Right atrium auricular region (tissue), 2 donors: ENCODE measurements around the gene SUGCT. TPM values are rescaled to one million over a fixed set of nuclear protein-coding genes. Genes with fewer than 3 reads are reported as not detected.

ENCODE experiments used
- DNase-seq: peaks from one replicate; pipeline ENCODE4 v3.0.0-alpha.2; 2019; ENCODE audit warnings: low spot score
- H3K27ac ChIP-seq, 2 donors: fragments of 200-600 bp; sonication (generic); 1 replicate in 1 of 2; 2 replicates in 1 of 2; pipeline ENCODE4 v1.5.1; 2016 to 2019
- H3K27me3 ChIP-seq, 2 donors: fragments of 200-600 bp; sonication (generic); one replicate each; pipeline versions ENCODE4 v1.5.1 to v1.6.0; 2017 to 2019
- H3K36me3 ChIP-seq: fragments of 200-600 bp; sonication (generic); one replicate; pipeline ENCODE4 v1.5.1; 2016
- H3K4me1 ChIP-seq, 2 donors: fragments of 200-600 bp; sonication (generic); one replicate each; pipeline versions ENCODE4 v1.5.1 to v1.6.0; 2017 to 2019
- H3K4me3 ChIP-seq, 2 donors: fragments of 200-600 bp; sonication (generic); 1 replicate in 1 of 2; 2 replicates in 1 of 2; pipeline ENCODE4 v1.5.1; 2017 to 2019; ENCODE audit warnings: mild to moderate bottlenecking in 1 of 2, moderate library complexity in 1 of 2
- H3K9me3 ChIP-seq, 2 donors: fragments of 200-600 bp; sonication (generic); one replicate each; pipeline ENCODE4 v1.5.1; 2019
- total RNA-seq, 2 donors: library from RNA; depleted of rRNA; stranded (reverse); fragments of >200 nt; gene quantifications; one replicate each; pipeline ENCODE4 v1.1.0, GENCODE V29; 2016
- TF ChIP-seq, protein P1 (sequence below), 2 donors: fragments of 200-600 bp; sonication (generic); IDR thresholded peaks; one replicate each; pipeline ENCODE4 v1.5.1; 2019; ENCODE audit warnings: antibody characterized with exemption in 2 of 2

Gene SUGCT
- total RNA-seq, 2 donors from 2014 or later = 2.6 to 5.4 TPM

DNA sequence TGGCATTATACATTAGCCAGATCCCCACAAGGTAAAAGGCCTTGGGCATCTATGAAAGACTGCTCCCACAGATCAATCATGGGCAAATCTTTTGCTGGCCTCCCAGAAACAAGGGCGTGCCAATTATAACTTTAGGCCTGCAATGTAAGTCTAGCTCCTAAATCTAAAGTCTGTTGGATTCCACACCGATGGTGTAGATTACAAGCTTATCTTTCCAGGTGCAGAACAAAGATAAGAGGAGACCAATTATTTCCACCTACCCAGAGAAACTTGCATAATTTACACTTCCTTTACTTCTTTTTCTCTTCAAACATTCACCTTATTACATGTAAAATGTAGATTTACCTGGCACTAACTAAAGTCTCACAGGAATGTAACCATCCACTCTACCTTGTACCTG is 713.1 kb downstream of the SUGCT start:
- DNase-seq = no peak
- no peaks in the 10 kb centered on the region for H3K9me3 ChIP-seq
- H3K27ac ChIP-seq = no peak overlapping the region
- TF ChIP-seq, protein P1, sequence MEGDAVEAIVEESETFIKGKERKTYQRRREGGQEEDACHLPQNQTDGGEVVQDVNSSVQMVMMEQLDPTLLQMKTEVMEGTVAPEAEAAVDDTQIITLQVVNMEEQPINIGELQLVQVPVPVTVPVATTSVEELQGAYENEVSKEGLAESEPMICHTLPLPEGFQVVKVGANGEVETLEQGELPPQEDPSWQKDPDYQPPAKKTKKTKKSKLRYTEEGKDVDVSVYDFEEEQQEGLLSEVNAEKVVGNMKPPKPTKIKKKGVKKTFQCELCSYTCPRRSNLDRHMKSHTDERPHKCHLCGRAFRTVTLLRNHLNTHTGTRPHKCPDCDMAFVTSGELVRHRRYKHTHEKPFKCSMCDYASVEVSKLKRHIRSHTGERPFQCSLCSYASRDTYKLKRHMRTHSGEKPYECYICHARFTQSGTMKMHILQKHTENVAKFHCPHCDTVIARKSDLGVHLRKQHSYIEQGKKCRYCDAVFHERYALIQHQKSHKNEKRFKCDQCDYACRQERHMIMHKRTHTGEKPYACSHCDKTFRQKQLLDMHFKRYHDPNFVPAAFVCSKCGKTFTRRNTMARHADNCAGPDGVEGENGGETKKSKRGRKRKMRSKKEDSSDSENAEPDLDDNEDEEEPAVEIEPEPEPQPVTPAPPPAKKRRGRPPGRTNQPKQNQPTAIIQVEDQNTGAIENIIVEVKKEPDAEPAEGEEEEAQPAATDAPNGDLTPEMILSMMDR (IDR thresholded peaks at IDR 0.05) = no peak
- no peak overlapping the region for H3K4me3 ChIP-seq
- no peaks in the 10 kb centered on the region for H3K27me3 ChIP-seq
- no peaks in the 10 kb centered on the region for H3K4me1 ChIP-seq
- no peaks in the 10 kb centered on the region for H3K36me3 ChIP-seq

DNA sequence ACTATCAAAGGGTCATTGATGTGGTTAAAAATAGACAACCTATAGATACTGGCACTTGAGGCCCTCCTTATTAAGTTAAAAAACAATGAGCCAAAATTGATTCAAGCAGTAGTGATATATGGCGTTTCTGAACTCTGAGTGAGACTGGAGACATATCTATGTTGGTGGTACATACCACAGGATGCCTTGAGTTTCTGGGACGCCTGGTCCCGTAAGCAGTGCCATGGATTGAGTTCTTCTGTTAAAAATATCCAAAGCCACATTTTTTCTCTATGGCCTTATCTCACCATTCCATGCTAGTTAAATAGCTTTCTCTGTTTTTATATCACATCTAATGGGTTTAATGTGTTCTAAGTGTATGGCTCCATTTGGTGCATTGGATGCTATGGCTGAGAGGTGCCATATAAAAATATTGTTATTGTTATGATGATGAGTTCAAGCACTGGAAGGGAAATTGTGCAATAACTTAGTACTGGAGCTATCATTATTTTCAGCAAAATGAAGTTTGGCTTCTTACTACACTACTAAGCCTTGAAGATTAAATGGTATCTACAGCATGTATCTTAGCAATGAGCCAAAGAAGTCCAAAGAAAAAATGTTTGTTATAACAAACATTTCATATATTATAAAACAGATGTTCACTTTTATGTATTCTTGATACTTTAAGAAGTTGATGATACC is 713.9 kb downstream of the SUGCT start:
- DNase-seq = no peak
- no peaks in the 10 kb centered on the region for H3K9me3 ChIP-seq
- no peaks in the 10 kb centered on the region for H3K4me1 ChIP-seq
- H3K36me3 ChIP-seq = no peaks in the 10 kb centered on the region
- no peak overlapping the region for H3K27ac ChIP-seq
- H3K27me3 ChIP-seq = no peaks in the 10 kb centered on the region
- TF ChIP-seq, protein P1 (IDR thresholded peaks at IDR 0.05) = no peak
- no peak overlapping the region for H3K4me3 ChIP-seq

GRCh38 chr7:40850017-40850416 is 715.2 kb downstream of the SUGCT start:
- no peak for DNase-seq
- no peaks in the 10 kb centered on the region for H3K27me3 ChIP-seq
- no peaks in the 10 kb centered on the region for H3K4me1 ChIP-seq
- H3K36me3 ChIP-seq = no peaks in the 10 kb centered on the region
- H3K4me3 ChIP-seq = no peak overlapping the region
- no peaks in the 10 kb centered on the region for H3K9me3 ChIP-seq
- H3K27ac ChIP-seq = no peak overlapping the region
- TF ChIP-seq, protein P1 (IDR thresholded peaks at IDR 0.05) = no peak

GRCh38 chr7:40851001-40851400 is 716.2 kb downstream of the SUGCT start:
- Histone ChIP-seq H3K36me3 (no peaks in the 10 kb centered on the region), H3K4me1 (no peaks in the 10 kb centered on the region), H3K27ac (no peak overlapping the region), H3K4me3 (no peak overlapping the region), H3K27me3 (no peaks in the 10 kb centered on the region), H3K9me3 (no peaks in the 10 kb centered on the region)
- TF ChIP-seq, protein P1 (IDR thresholded peaks at IDR 0.05) = no peak
- DNase-seq = no peak

DNA sequence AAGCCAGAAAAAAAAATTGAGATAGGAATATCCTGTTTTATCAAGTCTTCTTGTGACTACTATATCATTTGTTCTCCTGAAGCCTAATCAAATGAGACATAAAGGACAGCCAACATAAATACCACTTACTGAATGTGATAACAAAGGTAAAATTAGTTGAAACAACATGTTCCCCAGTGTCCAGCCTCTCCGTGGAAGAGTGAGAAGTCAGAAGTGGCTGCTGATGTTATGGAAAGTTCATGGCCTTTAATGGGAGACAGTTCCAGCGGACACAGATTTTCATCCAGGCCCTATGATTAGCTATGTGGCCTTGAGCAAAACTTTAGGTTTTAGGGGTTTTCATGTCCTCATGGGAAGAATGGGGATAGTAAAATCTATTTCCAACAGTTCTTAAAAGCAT is 724.3 kb downstream of the SUGCT start:
- no peak for DNase-seq
- no peak overlapping the region for H3K27ac ChIP-seq
- H3K4me1 ChIP-seq = no peaks in the 10 kb centered on the region
- TF ChIP-seq, protein P1 (IDR thresholded peaks at IDR 0.05) = no peak
- no peaks in the 10 kb centered on the region for H3K36me3 ChIP-seq
- H3K4me3 ChIP-seq = no peak overlapping the region
- H3K27me3 ChIP-seq = no peaks in the 10 kb centered on the region
- no peaks in the 10 kb centered on the region for H3K9me3 ChIP-seq
